Measurements from ENCODE around the gene GAPDHS. TPM values are rescaled to one million over a fixed set of nuclear protein-coding genes. Genes with fewer than 3 reads are reported as not detected.
A peak's percentile ranks its signal among the peaks of the same experiment; 100 is the strongest.

Gene GAPDHS
- total RNA-seq, 1 donor from 2014 or later: not detected

GRCh38 chr19:35546532-35546931, 13.3 kb downstream of the GAPDHS start:
- no peak for ATAC-seq (ENCODE audit: low read depth)
- Mint-ChIP-seq H3K9me3 (no peaks in the 10 kb centered on the region), H3K4me1 (peaks cover 34% of the 10 kb centered on the region), H3K36me3 (ENCODE audit: low read depth) (peaks cover 24% of the 10 kb centered on the region), H3K4me3 (peak overlapping the region; percentile 88), H3K27ac (peak overlapping the region; percentile 41), H3K27me3 (no peaks in the 10 kb centered on the region)
- POLR2A ChIA-PET: no interaction called here
- intact Hi-C loops (cut with micrococcal nuclease): loop anchor here (5.0 kb wide), 2 partner anchors 96 to 211 kb away; partner anchors contain the start of genes ETV2, HSPB6 and PROSER3
- CTCF ChIA-PET: no interaction called here
- no peak for DNase-seq
- no peak for TF ChIP-seq CTCF (IDR thresholded peaks at IDR 0.05)

GRCh38 chr19:35549174-35549788, 16.0 kb downstream of the GAPDHS start:
- no peak overlapping the region for H3K27ac Mint-ChIP-seq
- peaks cover 24% of the 10 kb centered on the region for H3K36me3 Mint-ChIP-seq (ENCODE audit: low read depth)
- no peaks in the 10 kb centered on the region for H3K27me3 Mint-ChIP-seq
- ATAC-seq (ENCODE audit: low read depth) (no peak), DNase-seq (peak; percentile 27)
- ChIA-PET POLR2A (interaction anchor here (0.5 to 0.6 kb wide), 2 partner anchors 9 to 1138 kb away, joined by 3 to 6 read pairs; no protein-coding TSS in a partner anchor), CTCF (interaction anchor here (1.1 to 3.2 kb wide), 4 partner anchors 9 to 42 kb away, joined by 3 to 18 read pairs (median 4); no protein-coding TSS in a partner anchor)
- TF ChIP-seq CTCF (IDR thresholded peaks at IDR 0.05): no peak
- intact Hi-C loops (cut with micrococcal nuclease): loop anchor here (1.0 to 5.0 kb wide), 4 partner anchors 43 to 208 kb away; partner anchors contain the start of genes ETV2, HSPB6 and PROSER3
- no peaks in the 10 kb centered on the region for H3K9me3 Mint-ChIP-seq
- H3K4me1 Mint-ChIP-seq: peaks cover 34% of the 10 kb centered on the region
- no peak overlapping the region for H3K4me3 Mint-ChIP-seq

GRCh38 chr19:35549879-35550523, 16.7 kb downstream of the GAPDHS start:
- ChIA-PET CTCF (interaction anchor here (3.2 kb wide), 1 partner anchor 42 kb away, joined by 18 read pairs; no protein-coding TSS in a partner anchor), POLR2A (no interaction called here)
- no peak overlapping the region for H3K4me3 Mint-ChIP-seq
- peaks cover 26% of the 10 kb centered on the region for H3K4me1 Mint-ChIP-seq
- H3K27me3 Mint-ChIP-seq: no peaks in the 10 kb centered on the region
- H3K36me3 Mint-ChIP-seq (ENCODE audit: low read depth): peaks cover 22% of the 10 kb centered on the region
- intact Hi-C loops (cut with micrococcal nuclease): loop anchor here (1.0 to 5.0 kb wide), 4 partner anchors 42 to 207 kb away; partner anchors contain the start of genes ETV2, HSPB6 and PROSER3
- H3K27ac Mint-ChIP-seq: no peak overlapping the region
- no peaks in the 10 kb centered on the region for H3K9me3 Mint-ChIP-seq
- DNase-seq (no peak), ATAC-seq (ENCODE audit: low read depth) (no peak)
- TF ChIP-seq CTCF (IDR thresholded peaks at IDR 0.05): no peak

- ChIA-PET POLR2A (no interaction called here), CTCF (no interaction called here)
- Mint-ChIP-seq H3K27ac (no peak overlapping the region), H3K4me3 (no peak overlapping the region), H3K36me3 (ENCODE audit: low read depth) (peaks cover 20% of the 10 kb centered on the region), H3K4me1 (peaks cover 26% of the 10 kb centered on the region), H3K27me3 (peaks cover 4% of the 10 kb centered on the region), H3K9me3 (no peaks in the 10 kb centered on the region)
- no peak for ATAC-seq (ENCODE audit: low read depth)
- no peak for DNase-seq
- TF ChIP-seq CTCF (IDR thresholded peaks at IDR 0.05): no peak
- intact Hi-C loops (cut with micrococcal nuclease): no loop called here
Measured at GRCh38 chr19:35551091-35551810, 18.0 kb downstream of the GAPDHS start.

Measured in activated B cell treated with CpG ODN at 0.5 μM for 24 hours (primary cell).